Stimulated activated CD8-positive, alpha-beta memory T cell treated with anti-CD3 and anti-CD28 coated beads, Interleukin-2, amount 100 ng/mL, for 1 hour (primary cell): ENCODE measurements around the gene RHEX.
"Not testable (repeated sequence)": the region's sequence is repeated elsewhere in the genome, so short reads cannot be mapped to it uniquely, and the experiment has no call there.

Source experiments
- DNase-seq, 2 donors: peaks; one replicate each; pipeline ENCODE4 v3.0.0-alpha.2; 2020; ENCODE audit warnings: low read depth in 2 of 2

RHEX gene

GRCh38 chr1:206030191-206030590 lies 22.8 kb upstream of the RHEX start:
- DNase-seq: no peak

DNA sequence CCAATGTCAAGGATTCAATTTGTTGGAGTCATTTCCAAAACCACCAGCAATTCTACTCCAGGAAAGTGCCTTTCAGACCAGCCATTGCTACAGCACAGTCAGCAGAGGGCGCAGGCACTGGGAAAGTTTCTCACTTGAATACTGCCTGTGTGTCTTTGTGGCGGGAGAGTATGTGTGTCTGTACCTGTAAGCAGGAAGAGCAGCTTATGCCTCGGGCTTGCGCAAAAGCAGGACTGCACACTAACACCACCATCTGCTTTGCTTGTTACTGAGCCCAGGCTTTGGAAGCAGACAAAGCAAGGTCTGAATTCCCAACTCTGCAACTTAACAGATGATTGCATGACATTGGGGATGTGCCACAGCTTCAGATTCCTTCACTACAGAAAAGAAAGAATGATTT lies 22.3 kb upstream of the RHEX start:
- peak in 1 of 2 donors; percentile 35 for DNase-seq

DNA sequence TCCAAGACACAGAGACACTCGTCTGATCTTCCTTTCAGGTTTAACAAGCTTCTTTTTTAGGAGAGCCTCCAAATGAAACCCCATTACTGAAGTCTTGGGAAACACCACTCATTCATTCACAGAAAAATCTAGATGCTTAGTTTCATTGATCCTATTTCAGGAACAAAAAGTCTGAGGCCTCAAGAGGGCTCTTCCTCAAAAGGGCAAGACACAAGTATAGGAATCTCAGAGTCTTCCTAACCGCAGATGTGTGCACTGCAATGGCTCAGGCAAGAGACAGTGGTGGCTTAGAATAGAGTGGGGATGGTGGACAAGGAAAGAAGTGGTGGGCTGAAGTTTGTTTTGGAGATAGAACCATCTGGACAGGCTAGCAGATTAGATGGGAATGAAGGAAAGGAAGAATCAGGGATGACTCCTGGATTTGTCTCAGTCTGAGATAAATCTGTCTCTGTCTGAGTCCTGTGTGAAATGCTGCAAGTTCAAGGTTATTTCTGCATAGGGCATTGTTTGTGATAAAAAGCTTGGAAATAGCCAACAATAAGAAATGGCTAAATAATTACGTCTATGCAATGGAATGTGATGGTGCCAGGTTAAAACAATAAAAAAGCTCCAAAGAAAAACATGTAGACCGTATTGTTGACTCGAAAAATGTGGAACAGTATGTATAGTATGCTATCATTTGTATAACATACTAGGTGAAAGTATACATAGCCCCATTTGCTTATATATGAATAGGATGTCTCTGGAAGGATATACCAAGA lies 20.4 kb upstream of the RHEX start:
- DNase-seq: no peak

DNA sequence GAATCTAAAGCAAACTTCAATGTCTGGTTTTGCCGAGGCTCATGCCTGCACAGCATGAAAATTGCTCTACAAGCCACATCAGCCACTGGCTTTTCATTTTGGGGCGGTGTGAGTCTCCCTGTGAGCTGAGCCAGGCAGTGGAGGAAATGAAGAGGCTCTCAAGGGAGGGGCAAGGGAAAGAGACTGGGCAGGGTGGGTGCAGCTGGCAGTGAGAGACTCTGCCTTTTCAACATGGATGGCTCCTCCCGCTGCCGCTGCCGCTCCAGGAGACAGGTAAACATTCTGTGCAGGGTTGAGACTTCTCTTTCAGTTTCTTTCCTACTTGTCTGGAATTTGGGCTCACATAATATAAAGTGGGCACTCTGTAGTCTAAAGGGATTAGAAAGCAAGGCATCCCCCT lies 17.9 kb upstream of the RHEX start:
- DNase-seq: no peak

GRCh38 chr1:206036663-206037455 lies 16.1 kb upstream of the RHEX start:
- no peak for DNase-seq

DNA sequence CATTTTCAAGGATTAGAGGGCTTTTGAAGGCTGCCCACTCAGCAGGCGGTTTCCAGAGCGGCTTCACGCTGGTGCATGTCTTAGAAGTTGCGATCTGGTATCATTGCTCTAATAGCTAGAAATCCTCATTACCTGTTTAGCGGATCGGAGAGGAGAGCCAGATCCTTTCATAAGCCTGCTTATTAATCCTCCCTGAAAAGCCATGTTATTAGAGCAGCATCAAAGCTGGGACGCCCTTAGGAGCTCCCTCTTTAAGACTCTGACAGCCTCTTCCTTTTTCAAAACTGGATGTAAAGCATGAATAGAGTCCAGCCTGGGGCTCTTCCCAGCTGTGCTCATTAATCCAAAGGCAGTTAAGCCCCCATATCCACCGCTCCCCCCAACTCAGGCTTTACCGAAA lies 15.4 kb upstream of the RHEX start:
- DNase-seq: no peak

DNA sequence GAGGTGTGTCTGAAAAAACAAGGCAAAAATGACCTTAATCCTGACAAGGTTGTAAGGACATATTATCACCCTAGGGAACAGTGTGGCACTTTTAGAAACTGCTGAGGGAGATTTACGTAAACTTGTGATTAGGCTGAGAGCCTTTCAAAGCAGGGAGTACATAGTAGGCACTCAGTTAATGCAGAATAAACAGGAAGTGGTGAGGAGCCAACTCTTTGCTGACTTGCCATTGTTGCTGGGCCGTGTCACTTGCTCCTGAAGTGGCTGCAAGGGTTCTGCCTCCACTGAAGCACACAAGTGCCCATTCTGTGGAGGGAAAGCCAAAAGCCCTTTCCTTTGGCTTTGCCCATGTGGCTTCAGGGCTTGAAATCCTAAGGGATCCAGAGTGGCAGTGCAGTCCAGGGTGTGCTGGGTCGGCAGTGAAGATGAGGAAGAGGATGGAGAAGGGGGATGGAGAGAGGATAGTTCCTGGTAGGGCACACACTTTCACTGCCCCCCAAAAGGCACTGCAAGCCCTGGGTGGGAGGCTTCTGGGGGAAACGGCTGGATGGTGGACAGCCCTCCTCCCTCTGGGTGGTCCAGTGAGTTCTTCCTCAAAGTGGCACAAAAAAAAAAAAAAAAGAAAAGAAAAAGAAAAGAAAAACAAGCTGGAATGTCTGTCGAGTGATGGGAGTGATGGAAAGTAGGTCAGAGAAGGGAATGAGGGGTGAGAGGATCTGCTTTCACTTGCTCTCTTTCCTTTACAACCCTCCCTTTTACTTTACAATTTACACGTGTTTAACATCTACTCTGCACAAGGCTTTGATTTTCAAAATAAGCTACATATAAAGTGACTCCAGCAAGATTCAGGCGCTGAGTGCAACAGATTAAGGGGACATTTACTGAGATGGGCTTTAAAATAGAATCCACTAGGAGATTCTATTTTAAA lies 13.7 kb upstream of the RHEX start:
- DNase-seq: no peak

DNA sequence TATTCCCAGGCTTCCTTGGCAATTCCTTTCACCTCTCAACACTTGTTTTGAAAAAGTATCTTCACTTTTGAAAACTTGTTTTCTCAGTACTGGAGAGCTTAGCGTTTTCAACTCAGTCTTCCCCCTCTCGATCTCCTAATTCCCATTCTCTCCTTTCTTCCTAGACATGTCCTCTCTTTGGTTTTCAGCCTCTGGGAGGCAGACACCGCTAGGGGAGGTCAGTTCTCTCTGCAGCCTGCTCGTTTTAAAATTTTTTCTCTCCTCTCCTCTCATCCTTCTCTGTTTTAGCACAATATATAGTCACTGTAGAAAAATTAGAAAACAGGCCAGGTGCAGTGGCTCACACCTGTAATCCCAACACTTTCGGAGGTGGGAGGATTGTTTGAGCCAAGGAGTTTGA lies 12.6 kb upstream of the RHEX start:
- DNase-seq: no peak

DNA sequence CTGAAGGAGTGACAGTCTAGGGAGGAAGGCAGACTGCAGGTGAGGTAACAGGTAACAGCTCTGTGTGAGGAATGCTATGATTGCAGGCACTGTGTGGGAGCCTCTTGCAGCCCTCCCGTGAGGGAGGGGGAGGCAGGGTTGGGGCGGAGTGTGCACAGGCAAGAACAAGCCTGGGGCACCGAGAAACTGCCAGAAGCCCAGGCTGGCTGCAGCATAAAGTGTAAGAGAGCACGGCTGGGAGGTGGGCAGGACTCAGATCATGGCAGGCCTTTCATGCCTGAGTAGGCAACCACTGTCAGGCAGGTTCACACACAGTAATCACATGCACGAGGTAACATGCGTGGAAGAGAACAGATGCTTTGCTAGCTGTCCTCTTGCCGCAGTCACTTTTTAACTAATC lies 11.3 kb upstream of the RHEX start:
- no peak for DNase-seq

DNA sequence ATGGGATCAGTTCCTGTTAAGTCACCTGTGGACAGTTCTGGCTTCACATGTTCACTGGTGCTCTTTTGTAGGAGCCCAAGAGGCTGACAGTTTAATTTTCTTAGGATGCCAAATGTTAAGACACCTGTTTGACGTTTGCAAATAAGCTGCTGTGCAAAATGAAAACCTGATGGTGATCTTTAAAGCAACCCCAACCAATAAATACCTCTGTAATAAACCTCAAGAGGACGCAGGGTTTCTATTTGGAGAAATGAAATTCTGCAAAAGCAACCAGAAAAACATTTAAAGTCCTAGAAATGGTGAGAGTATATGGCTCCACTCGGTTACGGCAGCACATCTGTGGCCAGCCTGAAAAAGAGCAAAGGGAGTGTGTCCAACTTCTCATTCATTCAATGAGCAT lies 5.7 kb upstream of the RHEX start:
- no peak for DNase-seq

- DNase-seq: no peak
Observed at GRCh38 chr1:206048582-206048981, 4.4 kb upstream of the RHEX start.

- DNase-seq: no peak
Observed at GRCh38 chr1:206049293-206049692, 3.7 kb upstream of the RHEX start.

DNA sequence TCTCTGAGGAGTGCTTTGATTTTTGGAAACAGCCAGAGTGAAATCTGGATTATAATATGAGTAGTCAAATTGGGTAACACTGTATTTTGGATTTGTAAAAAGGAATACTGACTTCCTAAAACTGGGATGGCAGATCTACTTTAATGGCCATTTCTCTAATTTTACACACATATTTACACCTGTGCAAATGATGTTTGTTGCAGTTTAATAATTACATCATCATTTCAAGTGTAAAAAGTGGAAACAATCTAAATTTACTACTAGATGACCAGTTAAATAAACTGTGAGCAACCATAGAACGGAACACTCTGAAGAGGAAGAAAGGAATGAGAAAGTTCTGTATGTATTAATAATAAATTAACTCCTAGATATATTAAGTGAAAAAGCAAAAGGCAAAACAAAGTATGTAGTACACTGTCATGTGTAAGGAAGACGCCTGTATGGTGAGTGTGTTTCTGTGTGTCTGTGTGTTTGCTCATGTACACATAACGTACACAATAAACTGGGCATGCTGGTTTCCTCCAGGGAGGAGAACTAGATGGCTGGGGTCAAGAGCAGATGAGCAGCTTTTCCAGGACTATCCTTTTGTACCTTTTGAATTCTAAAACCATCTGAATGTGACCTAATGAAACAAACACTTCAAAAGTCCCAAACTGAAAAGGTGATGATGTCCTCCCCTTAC lies 2.9 kb upstream of the RHEX start:
- DNase-seq: no peak

- DNase-seq: peak in 1 of 2 donors; percentile 10
Observed at GRCh38 chr1:206050655-206051235, 2.2 kb upstream of the RHEX start.

GRCh38 chr1:206052231-206052865 lies 625 bp upstream of the RHEX start:
- not testable (repeated sequence) for DNase-seq

- DNase-seq: not testable (repeated sequence)
Observed at GRCh38 chr1:206053616-206054015, 643 bp downstream of the RHEX start.

GRCh38 chr1:206055069-206055625 lies 2.2 kb downstream of the RHEX start:
- not testable (repeated sequence) for DNase-seq

DNA sequence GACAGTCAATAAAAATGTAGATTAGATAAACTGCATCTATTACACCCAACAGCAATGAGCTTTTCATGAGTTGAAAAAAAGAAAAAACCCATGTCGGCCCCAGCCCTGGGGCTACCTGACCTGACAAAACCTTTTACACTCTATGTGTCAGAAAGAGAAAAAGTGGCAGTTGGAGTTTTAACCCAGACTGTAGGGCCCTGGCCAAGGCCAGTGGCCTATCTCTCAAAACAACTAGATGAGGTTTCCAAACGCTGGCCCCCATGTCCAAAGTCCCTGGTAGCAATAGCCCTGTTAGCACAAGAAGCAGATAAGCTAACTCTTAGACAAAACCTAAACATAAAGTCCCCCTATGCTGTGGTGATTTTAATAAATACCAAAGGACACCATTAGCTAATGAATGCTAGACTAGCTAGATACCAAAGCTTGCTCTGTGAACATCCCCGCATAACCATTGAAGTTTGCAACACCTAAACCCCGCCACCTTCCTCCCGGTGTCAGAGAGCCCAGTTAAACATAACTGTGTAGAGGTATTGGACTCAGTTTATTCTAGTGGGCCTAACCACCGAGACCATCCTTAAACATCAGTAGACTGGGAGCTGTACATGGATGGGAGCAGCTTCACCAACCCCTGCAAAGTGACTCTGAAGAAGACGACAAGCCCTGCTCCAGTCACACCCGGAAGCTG lies 2.8 kb downstream of the RHEX start:
- DNase-seq: not testable (repeated sequence)

DNA sequence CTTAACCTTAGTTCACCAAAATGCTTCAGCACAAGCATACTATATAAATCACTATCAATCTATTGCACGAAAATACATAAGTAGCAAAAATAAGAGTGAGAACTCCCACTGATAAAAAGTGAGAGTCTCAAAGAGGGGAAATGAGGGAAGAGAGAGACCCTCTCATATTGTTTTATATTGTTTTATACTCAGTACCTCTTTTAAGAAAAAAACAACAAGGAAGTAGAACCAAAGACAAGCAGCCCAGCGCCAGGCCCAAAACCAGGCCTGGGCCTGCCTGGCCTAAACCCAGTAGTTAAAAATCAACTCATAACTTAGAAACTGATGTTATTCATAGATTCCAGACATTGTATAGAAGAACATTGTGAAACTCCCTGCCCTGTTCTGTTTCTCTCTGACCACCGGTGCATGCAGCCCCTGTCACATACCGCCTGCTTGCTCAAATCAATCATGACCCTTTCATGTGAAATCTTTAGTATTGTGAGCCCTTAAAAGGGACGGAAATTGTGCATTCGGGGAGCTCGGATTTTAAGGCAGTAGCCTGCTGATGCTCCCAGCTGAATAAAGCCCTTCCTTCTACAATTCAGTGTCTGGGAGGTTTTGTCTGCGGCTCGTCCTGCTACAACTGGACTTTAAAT lies 5.4 kb downstream of the RHEX start:
- not testable (repeated sequence) for DNase-seq
